Head of caudate nucleus (tissue), 42 donors: ENCODE data around the gene PTPRO.
A peak's percentile ranks its signal among the peaks of the same experiment; 100 is the strongest.

ENCODE experiments used
- DNase-seq, 42 donors: peaks; one replicate each; pipeline versions ENCODE4 v3.0.0 to v3.0.0-alpha.2; 2020 to 2021; ENCODE audit warnings: mixed read lengths in 7 of 42
- intact Hi-C: fragments of 100-400 bp; cut with DNase I; formaldehyde crosslinking; loops from one replicate; pipeline ENCODE4 v1.15.0; 2022

The PTPRO gene

GRCh38 chr12:15322164-15323061 lies at the start of gene PTPRO:
Gene PTPRO (plus strand): TSS chr12:15322508.
- intact Hi-C loops, result no loop called here
- DNase-seq, result peak in 41 of 42 donors; percentile 14 to 84 (median 60)

GRCh38 chr12:15273896-15274295 lies 48.4 kb upstream of the PTPRO start:
- intact Hi-C loops, result loop anchor here (10.0 kb wide), 2 partner anchors 311 to 581 kb away; no protein-coding TSS in a partner anchor
- DNase-seq, result no peak

DNA sequence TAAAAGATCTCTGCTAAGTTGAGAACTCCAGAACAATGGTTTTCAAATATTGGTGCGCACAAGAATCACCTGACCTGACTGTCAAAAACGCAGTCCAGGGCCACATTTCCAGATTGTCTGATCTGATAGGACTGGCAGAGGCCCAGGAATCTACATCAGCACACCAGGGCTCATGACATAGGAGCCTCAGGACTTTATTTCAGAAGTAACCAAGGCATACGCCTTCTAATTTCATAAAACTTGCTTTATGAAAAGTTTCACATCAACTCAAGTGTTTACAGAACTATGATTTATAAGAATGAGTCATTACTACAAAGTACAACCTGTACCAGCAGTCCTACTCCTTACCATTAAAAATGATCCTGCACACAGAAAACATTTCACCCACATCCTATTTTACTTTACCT lies 47.7 kb upstream of the PTPRO start:
- intact Hi-C loops, result loop anchor here (10.0 kb wide), 2 partner anchors 310 to 580 kb away; no protein-coding TSS in a partner anchor
- peak in 24 of 42 donors; percentile 7 to 61 (median 30) for DNase-seq

- intact Hi-C loops, result loop anchor here (5.0 to 10.0 kb wide), 3 partner anchors 246 to 579 kb away; no protein-coding TSS in a partner anchor
- DNase-seq, result peak in 26 of 42 donors; percentile 12 to 81 (median 46)
These were observed 46.1 kb upstream of the PTPRO start for GRCh38 chr12:15276088-15276698.

DNA sequence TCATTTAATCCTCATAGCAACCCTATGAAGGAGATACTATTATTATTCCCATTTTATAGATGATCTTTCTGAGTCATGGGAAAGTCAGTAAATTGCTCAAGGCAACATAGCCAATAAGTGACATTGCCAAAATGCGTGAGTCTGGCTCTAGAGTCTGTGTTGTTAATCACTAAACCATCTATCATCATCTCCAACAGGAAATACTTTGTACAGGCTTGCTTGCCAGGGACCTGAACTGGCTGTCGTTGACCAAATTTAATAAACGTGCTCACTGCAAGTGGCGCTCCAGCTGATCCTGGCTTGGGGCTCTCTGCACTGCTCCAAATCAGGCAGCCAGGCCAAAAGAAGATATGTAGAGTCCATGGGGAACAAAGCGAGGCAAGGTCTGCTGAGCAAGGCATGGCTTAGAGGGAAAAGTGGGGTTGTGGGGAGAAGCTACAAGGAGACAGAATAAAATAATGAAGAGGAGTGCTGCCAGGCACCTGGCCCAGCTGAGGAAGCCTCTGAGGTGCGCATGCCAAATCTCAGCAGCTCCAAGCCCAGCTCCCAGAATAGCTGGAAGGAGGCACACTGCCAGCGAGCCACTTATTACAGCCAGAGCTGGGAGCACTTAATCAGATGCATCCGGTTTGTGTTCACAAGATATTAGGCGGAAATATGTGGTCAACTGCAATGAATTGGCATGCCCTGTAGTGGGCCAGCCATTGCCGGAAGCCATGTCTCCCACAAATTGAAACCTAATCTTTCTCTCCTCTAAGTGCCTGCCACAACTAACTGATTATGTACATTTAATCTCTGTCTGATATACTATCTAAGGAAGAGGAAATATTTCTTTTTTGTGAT lies 43.3 kb upstream of the PTPRO start:
- intact Hi-C loops, result loop anchor here (5.0 to 10.0 kb wide), 3 partner anchors 243 to 576 kb away; no protein-coding TSS in a partner anchor
- DNase-seq, result peak in 15 of 42 donors; percentile 9 to 48 (median 23)

- intact Hi-C loops, result no loop called here
- no peak for DNase-seq
These were observed 41.4 kb upstream of the PTPRO start for GRCh38 chr12:15280930-15281329.

DNA sequence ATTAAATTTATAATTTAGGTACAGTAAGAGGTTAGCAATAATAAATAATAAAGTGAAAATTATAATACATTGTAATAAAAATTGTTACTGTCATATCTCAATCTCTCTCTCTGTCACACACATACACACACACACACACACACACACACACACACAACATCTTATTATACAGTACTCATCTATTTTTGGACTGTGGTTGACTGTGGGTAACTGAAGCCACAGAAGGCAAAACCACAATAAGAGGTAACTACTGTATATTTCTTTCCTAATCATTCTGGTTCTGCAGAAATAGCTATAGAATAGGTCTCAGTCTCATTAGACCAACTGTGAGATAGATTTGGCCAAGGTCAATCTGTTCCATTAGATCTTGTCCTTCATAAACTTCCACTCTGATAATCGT lies 33.1 kb upstream of the PTPRO start:
- intact Hi-C loops, result no loop called here
- DNase-seq, result no peak

DNA sequence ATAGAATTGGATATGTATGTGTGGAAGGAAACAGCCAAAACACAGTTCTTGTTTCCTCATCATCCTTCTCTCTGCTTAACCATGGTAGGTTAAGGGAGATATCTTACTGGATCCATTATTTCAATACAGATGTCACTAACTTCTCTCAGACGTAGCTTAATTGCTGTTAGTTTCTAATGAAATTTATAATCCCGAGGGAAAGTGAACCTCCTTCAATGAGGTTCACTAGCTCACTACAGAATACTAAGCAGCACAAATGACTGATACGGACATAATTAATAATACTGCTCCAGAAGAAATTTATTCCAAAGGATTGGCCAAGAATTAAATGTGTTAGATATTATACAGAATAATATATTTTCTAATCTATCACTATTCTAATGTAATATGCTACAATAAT lies 28.6 kb upstream of the PTPRO start:
- intact Hi-C loops, result no loop called here
- DNase-seq, result no peak

- intact Hi-C loops, result no loop called here
- no peak for DNase-seq
These were observed 22.4 kb upstream of the PTPRO start for GRCh38 chr12:15299947-15300346.

- intact Hi-C loops, result no loop called here
- DNase-seq, result no peak
These were observed 18.0 kb upstream of the PTPRO start for GRCh38 chr12:15304296-15304695.

- DNase-seq, result no peak
These were observed 15.7 kb upstream of the PTPRO start for GRCh38 chr12:15306605-15307004.

GRCh38 chr12:15307079-15307478 lies 15.2 kb upstream of the PTPRO start:
- DNase-seq, result no peak
- intact Hi-C loops, result no loop called here

More at GRCh38 chr12:15306605-15307004, 15.7 kb upstream of the PTPRO start:
- intact Hi-C loops, result no loop called here

- intact Hi-C loops, result no loop called here
- no peak for DNase-seq
These were observed 3.5 kb upstream of the PTPRO start for GRCh38 chr12:15318841-15319240.

DNA sequence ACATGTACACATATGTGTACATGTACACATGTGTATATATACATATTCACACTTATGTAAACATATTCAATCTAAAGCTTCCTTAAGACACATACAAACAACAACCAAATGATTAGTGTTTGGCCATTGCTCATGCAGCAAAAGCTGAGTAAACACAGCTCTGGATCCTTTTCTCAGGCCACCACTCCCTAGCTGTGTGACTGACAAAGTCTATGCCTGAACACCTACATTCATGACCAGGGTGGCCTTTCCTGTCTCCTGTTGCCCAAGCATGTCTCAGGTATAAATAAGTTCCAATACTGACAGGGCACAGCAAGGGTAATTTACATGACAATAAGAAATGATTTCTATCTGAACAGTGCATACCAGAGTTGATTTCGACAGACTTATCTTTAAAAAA lies 1.4 kb upstream of the PTPRO start:
- intact Hi-C loops, result no loop called here
- DNase-seq, result no peak

DNA sequence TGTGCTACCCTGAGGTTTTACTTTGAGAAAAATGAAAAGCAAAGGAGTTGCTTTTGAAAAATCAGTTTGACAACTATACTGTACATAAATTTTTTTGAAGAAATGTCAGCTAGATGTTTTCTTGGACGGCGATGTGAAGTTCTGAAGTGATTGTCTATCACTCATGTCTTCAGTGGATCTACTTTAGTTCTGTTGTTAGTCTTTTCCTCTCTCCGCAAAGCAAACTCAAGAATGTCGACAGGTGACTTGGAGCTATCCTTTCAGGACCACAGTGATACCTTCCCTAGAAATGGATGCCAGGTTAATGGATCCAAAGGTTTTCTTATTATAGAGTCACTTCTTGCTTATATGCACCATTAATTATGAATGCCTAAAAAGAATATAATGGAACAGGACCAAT lies 1.2 kb downstream of the PTPRO start:
- intact Hi-C loops, result no loop called here
- DNase-seq, result no peak

- intact Hi-C loops, result no loop called here
- no peak for DNase-seq
These were observed 7.6 kb downstream of the PTPRO start for GRCh38 chr12:15329891-15330290.

DNA sequence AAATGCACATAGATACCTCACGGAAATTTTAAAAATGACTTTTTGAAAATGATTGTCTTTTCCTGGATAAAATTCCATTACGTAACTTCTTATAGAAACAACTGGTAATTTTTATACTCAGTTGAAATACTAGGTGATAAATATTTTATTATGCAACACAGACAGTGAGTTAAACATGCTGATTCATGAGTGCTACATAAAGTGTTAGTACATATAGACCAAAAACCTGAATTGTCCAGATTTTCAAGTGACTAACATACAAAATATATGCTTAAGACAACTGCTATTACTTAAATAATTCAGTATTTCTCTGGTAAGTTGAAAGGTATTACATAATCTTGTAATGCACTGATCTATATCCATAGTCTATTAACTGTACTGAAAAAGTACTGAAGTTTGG lies 11.9 kb downstream of the PTPRO start:
- no peak for DNase-seq
- intact Hi-C loops, result no loop called here

DNA sequence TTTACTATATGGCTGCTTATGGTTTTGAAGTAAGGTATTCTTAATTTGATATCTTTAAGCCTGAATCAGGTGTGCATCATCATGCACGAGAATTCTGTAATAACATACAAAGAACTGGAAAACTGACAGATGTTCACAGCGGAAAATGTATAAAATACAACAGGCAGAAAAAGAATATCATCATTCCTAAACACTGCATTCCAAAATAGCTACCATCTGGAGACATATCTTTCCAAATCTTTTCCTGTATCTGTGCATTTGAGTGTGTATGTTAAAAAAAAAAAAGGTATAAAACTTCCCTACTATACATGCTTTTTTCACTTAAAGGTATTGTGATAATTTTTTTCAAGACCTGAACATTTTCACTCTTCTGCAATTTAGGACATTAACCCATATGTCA lies 13.7 kb downstream of the PTPRO start:
- intact Hi-C loops, result no loop called here

GRCh38 chr12:15336768-15337553 lies 14.7 kb downstream of the PTPRO start:
- intact Hi-C loops, result no loop called here
- DNase-seq, result no peak

More for the DNA sequence above, 13.7 kb downstream of the PTPRO start:
- no peak for DNase-seq
